Limb (tissue), 2 donors: ENCODE results near the gene SEMA6D.
A peak's percentile ranks its signal among the peaks of the same experiment; 100 is the strongest.

Source experiments
- DNase-seq, 2 donors: peaks; one replicate each; pipeline ENCODE4 v3.0.0-alpha.2; 2016; ENCODE audit errors: extremely low spot score in 2 of 2

SEMA6D gene

DNA sequence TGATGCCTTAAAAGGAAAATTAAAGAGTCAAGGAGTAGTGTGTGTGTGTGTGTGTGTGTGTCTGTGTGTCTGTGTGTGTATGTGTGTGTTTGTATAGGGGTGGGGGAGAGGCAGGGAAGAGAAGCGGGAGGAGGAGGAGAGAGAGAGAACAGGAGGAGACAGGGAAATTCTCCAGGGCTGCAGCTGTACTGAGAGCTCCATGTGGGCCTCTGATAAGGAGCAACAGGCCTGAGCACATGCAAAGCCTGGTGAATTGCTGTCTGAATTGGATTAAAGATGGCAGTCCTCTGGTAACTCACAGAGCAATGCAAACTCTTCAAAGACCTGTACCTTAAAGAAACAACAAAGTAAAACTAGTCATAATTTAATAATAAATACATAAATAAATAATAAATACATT is 70.6 kb downstream of the SEMA6D start:
- no peak for DNase-seq

DNA sequence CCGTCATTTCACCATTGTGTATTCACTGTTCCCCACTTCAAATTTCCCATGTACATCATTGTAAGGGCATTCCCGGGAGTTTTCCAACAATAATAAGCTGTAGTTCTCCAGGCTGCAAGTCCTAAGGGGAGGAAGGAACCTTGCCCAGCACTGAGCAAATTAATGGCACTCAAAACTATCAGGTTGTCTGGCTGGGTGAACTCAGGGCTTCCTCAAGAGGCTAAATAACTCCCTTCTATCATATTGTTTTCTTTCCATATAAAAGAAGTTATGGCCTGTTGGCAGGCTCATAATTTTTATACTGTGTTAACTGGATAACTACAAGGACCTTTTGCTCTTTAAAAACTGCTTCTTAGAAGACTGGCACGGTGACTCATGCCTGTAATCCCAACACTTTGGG is 71.4 kb downstream of the SEMA6D start:
- no peak for DNase-seq

DNA sequence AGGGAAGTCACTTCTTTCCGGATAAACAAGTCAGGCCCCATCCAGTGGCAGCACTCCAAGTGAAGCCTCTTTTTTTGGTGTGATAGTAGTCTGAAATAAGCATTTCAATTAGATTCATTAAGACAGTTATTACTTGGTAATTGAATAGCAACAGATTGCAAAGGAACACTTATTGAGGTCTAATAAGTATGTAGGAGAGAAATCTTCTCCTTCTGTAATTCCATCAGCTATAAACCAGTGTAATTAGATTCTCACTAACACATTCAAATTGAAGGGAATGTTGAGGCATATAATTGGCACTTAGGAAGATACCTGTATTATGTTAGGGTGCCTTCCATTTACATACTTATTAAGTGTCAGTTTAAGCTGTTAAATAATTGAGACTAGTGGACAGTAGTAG is 73.9 kb downstream of the SEMA6D start:
- DNase-seq, result no peak

DNA sequence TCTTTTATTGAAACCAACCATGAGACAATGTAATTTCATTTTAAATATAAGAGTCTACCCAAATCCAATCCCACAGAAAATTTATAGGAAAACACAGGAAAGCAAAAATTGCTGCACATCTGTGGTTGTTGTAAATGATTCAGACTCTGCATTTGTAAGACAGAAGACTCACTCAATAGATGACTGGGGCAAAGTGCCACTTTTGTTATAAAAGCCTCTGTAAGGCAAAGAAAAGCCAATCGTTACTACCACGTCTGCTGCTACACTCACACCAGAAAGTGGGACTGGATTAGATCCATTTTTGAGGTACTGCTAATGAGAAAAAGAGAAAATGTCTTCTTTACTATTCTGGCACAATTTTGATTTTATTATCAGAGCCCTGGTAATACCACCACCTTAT is 74.9 kb downstream of the SEMA6D start:
- no peak for DNase-seq

DNA sequence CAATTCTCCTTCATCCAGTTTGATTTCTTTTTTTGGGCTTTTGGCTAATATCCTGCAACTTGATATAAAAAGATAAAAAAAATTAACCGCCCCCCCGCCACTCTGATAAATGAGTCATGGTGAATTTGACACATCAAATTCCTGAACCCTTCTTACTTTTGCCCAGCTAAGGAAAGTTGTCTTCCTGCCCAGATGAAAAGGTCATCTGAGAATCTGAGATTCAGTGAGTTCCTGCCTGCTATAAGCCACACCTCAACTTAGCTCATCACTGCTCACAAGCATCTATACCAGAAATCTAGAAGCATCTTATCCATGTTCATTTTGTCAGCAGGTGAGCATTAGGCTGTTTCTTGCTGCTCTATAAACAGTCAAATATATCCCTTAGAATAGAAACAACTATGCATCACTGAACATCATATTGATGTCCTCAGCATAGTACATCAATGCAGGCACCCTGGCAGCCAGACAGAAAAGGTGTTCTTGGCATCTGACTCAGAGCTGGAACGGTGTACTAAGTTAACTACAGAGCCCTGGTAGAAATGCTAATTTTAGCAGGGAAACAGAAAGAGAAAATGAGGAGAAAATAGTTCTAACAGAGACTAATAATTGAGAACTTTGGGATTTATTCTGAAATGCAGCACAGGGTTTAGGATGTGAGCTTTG is 77.1 kb downstream of the SEMA6D start:
- no peak for DNase-seq

DNA sequence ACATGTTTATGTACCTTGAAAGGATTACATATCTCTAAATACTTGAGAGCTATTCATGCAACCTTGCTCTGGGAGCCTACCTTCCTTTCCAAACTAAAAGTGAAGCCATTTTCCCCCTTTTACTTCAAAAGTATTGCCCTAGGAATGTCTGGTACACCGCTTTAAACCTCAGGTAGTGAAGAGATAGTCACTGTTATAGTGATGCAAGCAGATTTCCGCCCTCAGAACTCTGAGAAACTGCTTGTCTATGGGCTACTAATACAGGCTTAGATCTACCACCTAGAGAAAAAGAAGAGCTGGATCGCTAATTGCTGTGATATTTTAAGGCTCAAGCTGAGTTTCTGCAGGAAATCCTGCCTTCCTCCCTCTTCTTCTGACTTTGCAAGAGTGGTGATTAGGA is 78.6 kb downstream of the SEMA6D start:
- DNase-seq, result no peak

DNA sequence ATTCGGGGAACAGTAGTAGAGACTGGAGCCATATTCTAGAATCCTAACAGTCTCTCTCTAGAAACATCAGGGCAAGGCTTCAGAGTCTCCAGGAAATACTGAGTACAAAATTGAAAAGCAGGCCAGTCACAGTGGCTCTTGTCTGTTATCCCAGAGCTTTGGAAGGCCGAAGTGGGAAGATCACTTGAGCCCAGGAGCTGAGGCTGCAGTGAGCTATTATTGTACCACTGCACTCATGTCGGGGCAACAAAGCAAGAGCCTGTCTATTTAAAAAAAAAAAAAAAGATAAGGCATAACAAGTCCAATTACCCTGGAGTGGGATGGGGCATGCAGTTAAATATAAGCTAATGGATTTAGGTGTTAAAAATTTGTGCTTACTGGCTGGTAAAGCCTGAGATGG is 79.0 kb downstream of the SEMA6D start:
- no peak for DNase-seq

DNA sequence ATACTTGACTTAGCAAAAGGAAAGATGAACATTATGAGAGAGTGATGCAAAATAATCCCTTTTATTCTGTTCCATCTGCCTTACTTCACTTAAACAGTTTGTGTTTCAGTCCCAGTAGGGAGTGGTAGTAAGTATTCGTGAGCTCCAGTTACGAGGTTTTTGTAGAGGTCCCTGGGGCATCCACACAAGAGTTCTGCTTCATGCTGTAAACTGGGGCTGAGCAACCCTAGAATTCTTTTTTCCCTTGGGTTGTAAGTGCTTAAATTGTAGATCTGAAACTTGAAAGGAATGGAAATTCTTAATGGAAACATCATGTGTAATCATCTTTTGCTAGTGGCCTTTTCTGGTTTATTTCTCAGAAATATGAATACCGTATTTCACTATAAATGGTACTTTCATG is 79.5 kb downstream of the SEMA6D start:
- peak in 1 of 2 donors; percentile 34 for DNase-seq

DNA sequence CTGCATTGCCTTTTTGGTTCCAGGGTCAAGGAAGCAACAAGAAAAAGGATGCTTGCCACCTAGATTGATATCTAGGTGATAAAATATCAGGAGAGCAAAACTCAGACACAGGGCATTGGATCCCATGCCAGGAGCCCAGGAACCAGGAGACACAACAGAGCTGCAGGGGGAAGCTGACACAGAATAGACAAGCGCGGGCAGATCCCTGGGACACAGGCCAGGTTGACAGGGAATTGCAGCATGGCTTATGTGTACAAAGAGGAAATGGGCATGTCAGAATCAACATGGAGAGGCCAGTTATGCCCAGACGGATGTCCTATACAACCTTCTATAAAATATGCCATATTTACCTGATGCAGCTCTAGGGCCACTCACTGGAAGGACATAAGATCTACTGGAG is 84.2 kb downstream of the SEMA6D start:
- DNase-seq, result no peak

DNA sequence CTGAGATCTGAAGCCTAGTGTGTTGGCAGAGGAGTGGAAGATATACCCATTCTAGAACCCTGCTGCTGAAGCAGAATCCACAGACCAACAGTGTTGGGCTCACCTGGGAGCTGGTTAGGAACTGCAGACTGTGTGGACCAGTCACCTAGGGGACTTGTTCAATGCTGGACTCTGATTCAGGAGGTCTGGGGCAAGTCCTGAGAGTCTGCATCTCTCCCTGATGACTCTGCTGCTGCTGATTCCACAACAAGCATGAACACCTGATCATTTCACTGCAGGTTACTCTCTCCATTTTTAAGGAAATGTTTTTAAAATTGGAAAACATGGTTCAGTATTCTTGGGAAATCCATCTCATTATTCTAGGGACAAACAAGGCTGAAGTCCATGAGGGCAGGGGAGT is 84.9 kb downstream of the SEMA6D start:
- no peak for DNase-seq

DNA sequence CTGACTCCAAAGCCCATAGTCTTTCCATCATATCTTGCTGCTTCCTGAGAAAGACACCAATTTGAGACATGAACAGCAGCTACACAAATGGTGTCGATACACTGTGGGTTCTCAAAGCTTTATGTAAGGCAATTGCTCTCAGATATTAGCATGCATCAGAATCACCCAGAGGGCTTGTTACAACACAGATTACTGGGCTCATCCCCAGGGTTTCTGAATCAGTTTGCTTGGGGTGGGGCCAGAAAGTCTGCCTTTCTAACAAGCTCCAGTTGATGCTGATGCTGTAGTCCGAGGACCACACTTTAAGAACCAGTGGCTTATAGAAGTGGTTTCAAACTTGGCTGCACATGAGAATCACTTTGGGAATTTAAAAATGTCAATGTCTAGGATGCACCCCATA is 86.5 kb downstream of the SEMA6D start:
- no peak for DNase-seq

DNA sequence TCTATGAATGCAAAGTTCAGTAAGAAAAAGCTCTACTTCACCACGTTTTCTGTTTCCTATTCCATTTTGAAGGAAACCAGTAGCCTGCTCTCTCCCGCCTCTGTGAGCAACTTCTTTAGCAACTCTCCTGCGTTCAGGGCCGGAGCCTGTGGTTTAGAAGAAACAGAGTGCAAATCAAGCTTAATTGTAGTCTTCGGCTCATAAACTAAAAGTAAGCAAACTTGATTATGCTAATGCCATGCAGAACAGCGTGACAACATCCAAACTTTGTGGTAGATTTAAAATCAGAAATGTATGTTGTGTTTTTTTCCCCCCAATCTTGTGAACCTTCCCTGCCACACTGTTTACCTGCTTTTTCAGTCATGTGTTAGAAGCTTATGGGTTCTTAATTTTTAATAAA is 87.4 kb downstream of the SEMA6D start:
- DNase-seq, result no peak

DNA sequence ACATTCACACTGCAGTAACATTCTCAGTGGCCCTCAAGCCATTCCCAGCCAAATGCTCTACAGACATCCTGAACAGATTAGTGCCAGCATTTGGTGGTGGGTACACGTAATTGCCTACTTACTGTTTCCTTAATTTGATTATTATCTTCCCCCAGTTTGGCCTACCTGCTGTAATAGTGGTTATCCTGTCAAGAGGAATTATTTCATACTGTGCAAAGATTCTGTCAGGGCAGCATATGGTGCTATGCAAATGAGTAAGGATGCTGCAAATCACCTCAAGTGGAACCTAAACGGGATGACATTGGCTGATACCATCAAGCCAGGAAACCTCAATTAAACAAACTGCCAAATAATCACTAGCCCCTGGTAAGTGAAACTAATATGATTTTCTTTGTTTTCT is 88.7 kb downstream of the SEMA6D start:
- no peak for DNase-seq

DNA sequence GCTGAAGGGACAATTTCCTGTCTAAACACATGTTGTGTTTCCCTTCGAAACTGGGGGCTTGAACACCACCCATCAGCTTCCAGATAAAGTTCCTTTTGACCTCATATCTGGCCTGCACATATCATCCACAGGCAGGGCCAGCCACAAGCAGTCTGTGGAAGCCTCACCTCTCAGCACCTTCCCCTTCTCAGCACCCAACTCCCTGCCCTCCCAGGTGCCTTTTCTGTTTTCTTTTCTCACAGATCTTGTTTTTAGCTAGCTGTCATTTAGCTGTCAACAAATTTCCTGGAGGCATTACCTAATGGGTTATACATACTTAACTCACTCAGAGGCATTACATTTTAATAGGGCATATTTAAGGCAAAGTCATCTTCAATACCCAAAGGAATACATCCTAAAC is 93.9 kb downstream of the SEMA6D start:
- no peak for DNase-seq

DNA sequence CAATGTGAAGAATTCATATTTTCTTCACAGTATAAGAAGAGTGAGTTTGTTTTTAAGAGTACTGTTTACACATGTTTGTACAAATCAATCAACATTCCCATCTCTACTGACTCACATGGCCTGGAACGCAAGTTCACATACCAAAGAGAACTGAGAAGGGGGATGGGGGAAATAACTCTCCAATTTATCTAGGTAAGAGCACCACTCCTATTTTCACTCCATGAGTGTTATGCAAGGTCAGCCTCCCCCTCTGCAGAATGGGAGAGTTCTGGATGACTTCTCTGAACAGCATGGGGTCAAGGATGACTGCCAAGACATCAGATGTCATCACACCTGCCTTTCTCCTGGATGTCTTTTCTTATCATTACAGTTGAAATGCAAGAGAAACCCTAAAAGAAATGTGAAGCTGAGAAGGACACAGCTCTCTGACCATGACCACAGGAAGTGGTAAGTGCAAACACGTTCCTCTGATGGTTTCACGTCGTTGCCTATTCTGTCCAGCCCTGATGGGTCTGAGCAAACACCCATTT is 95.2 kb downstream of the SEMA6D start:
- no peak for DNase-seq

DNA sequence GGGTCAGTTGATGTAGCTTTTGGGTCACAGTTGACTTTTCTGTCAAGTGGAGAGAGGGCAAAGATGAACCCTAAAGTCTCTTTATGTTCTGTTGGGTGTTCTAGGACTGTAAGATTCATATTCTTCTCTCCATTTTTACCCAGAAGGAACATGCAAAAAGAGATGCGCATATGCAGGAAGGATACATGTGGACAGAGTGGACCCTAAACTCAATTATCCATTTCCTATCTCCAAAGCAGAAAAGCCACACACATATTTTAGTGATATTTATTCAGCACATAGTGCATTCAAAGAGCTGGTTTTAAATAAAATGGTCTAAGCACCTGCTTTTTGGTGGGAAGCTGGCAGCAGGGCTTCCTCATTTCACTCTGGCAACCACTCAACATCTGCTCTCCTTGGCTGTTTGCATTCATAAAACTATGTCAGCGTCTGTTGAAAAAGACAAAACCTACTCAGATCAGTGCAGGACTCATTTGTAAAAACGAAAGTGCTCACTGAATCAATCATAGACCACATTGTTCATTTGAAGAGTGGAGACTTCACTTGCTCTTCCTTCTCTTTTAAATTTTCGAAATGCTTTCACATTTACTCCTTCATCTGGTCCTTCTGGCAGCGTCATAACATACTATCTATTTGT is 96.6 kb downstream of the SEMA6D start:
- DNase-seq, result no peak

DNA sequence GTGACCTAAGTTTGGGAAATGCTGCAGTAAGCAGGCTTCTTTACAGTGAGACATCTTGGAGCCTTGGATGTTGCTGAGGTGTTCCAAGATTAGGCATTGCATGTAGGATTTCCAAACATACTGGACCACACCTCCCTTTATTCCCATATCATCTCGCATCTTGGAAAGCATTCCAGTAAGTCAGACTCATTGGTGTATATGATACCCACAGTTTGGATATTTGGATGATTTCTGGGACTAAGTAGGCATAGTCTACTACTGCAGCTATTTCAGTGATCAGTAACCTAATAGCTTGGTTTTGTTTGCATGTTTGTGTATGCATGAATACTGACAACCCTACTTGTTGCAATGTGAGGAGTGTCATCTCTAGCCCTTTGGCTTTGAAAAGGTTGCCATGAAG is 97.3 kb downstream of the SEMA6D start:
- DNase-seq, result no peak

DNA sequence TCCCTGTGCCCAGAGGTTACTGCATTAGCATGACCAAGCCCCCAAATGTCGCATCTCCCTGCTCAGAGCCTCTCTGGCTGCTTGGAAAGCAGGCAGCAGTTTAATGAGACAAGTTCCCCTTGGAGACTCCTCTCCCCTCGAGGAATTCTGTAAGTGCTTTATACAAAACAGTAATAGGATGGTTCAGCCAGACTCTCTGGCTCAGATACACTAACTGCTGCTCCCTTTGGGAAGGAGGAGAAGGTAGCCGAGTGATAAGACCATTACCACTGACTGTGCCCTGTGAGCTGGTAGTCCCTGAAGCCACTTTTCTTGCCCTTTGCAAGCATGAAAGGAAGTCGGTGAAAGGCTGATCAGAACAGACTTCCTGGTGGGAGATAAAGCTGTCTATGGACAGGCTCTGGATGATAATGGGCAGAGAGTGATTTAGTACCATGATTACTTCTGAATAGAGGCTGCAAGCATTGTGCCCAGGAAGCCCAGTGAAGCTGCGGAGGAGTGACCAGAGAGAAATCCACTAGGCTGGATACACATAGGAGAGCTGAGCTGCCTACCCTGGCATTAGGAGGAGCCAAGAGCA is 100.8 kb downstream of the SEMA6D start:
- no peak for DNase-seq

DNA sequence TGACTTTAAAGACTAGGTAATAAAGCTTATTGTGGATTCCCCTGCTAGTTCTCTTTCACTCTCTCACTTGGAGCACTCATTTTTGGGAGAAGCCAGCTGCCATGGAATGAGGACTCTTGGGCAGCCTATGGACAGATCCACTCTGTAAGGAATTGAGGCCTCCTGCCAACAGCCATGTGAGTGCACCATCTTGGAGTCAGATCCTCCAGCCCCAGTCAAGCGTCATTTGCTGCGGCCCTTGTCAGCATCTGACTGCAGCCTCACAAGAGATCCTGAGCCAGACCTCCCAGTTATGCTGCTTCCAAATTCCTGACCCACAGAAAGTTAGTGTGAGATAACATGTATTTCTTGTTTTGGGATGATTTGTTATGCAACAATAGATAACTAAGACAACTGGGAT is 101.9 kb downstream of the SEMA6D start:
- no peak for DNase-seq

DNA sequence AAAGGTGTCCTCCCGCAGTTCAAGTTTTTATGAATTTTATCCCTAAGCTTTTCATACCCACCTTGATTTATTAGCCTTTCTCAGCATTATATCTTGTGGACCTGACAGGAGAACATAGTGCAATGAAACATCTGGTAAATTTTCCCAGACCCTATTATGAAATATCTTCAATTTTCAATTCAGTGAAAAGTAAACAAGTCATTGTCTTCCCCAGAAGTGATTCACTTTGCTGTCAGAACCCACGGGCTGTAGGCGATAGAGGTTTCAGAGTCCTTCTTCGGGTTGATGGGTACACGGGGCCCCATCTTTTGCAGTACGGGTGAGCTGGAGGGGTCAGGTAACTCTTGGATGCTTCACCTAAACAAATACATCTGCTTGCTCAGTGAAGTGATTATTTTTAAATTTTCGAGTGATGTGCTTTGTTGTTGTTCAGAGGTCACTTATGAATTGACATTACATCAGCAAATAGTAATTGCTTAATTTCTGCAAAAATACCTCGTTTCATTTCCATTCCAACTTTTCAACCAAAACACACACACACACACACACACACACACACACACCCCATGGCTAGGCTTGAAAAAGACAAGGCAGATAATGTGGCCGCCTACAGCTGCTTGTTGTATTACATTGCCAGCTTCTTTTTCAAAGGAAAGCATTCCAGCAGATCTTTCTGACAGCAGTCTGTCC is 102.9 kb downstream of the SEMA6D start:
- DNase-seq, result no peak

DNA sequence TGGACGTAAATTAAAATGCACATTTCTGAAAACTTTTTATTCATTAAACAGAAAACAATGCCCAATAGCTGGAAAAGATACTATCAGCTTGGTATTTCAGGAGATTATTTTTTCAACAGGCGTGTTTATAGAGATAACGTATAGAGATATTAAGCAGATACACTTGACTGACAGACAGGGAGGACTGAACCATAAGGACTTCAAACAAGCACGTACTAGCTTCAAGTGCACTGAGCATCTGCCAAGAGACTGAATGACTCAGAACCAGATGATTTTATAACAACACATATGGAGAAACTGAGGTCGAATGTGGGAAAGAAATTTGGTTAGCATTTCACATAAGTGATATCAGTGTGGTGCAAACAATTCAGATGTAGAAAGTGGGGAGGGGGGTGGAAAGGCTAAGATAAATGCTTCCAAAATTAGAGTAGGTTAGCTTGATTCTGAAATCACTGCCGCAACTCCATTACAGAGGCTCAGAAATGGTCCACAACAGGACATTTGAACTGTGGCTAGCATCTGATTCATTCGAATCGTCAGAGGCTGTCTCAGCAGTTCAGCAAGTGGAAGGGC is 103.5 kb downstream of the SEMA6D start:
- no peak for DNase-seq

DNA sequence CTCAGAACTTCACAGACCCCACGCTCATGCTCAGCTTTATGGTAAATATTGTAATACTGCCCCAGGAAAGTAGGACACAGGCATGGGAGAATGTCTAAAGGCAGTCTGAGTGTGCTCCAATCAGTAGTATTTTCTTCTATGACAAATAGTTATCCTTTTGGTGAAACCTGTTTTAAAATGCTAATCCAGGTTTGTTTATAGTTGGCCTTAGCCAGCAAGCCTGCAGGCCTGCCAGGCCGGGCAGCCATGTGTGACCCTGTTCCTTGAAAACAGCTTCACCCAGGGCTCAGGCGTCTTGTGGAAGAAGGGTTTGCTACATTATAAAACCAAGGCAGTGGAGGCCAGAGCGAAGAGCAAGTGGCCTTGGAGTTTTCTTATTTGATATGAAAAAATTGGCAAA is 104.7 kb downstream of the SEMA6D start:
- no peak for DNase-seq
